GM12892 (cell line): ENCODE data around the gene TMEM203.

Experiments used
- POLR2A ChIP-seq: IDR thresholded peaks from 2 replicates; pipeline ENCODE4 v1.6.1; 2011; ENCODE audit warnings: low read depth, low read length, control low read depth
- POLR2AphosphoS5 ChIP-seq: IDR thresholded peaks from 2 replicates; pipeline ENCODE4 v1.6.1; 2011; ENCODE audit warnings: low read depth, low read length, control low read depth
- TAF1 ChIP-seq: IDR thresholded peaks from 2 replicates; pipeline ENCODE4 v1.6.1; 2011; ENCODE audit warnings: low read depth, mild to moderate bottlenecking, control low read depth, low read length, borderline replicate concordance

DNA sequence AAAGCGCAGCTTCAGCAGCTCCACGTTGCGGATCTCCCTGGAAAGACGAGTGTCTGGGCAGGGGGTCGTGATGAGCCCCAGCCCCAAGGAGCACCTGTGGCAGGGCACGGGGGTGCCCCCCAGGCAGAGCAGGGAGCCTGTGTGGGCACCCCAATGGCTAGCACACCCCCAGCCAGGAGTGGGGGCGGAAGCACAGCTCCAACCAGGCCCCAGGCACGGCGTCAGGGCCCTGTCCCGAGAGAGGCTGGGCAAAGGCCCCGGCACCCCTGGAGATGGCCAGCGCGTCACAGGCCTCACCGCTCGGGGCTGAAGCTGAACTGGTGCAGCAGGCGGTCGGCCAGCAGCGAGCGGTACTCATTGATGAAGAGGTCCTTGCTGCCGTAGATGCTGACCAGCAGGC is 25.0 kb downstream of the TMEM203 start:
- TF ChIP-seq TAF1 = no peak
- TF ChIP-seq POLR2AphosphoS5 = no peak
- no peak for TF ChIP-seq POLR2A
